Thoracic aorta (tissue), 2 donors: ENCODE data around the gene SLC34A1. TPM values are rescaled to one million over a fixed set of nuclear protein-coding genes. Genes with fewer than 3 reads are reported as not detected.

Experiments
- ATAC-seq: fragments of 150-250 bp; one replicate; pipeline ENCODE4 v1.8.0; 2017; ENCODE audit warnings: low read depth; ENCODE audit not compliant: insufficient number of reproducible peaks, low FRiP score
- DNase-seq: peaks from one replicate; pipeline ENCODE4 v3.0.0-alpha.2; 2020; ENCODE audit warnings: low spot score
- H3K27ac ChIP-seq, 2 donors: fragments of 200-600 bp; sonication (generic); 1 replicate in 1 of 2; 2 replicates in 1 of 2; pipeline ENCODE4 v1.5.1; 2016; ENCODE audit warnings: mild to moderate bottlenecking in 2 of 2, moderate library complexity in 2 of 2
- H3K27me3 ChIP-seq: fragments of 200-600 bp; sonication (generic); replicated peaks from 2 replicates; pipeline ENCODE4 v1.6.0; 2016; ENCODE audit warnings: mild to moderate bottlenecking; ENCODE audit not compliant: insufficient read depth
- H3K36me3 ChIP-seq: fragments of 200-600 bp; sonication (generic); one replicate; pipeline ENCODE4 v1.5.1; 2016
- H3K4me1 ChIP-seq, 2 donors: fragments of 200-600 bp; sonication (generic); 1 replicate in 1 of 2; 2 replicates in 1 of 2; pipeline versions ENCODE4 v1.5.1 to v1.6.0; 2016; ENCODE audit warnings: low read depth in 2 of 2, mild to moderate bottlenecking in 1 of 2; ENCODE audit not compliant: control insufficient read depth in 1 of 2
- H3K4me3 ChIP-seq: fragments of 200-600 bp; sonication (generic); 2 replicates; pipeline ENCODE4 v1.5.1; 2016; ENCODE audit warnings: mild to moderate bottlenecking
- H3K9me3 ChIP-seq: fragments of 200-600 bp; sonication (generic); 2 replicates; pipeline ENCODE4 v1.5.1; 2016
- CTCF ChIP-seq: fragments of 200-600 bp; sonication (generic); IDR thresholded peaks from one replicate; pipeline ENCODE4 v1.5.1; 2019; ENCODE audit warnings: antibody characterized with exemption
- total RNA-seq, 2 donors: library from RNA; depleted of rRNA; stranded (reverse); fragments of >200 nt; gene quantifications; one replicate each; pipeline versions ENCODE4 v1.1.0 to v1.2.3, GENCODE V29; 2016

Gene SLC34A1
- total RNA-seq, 2 donors from 2014 or later = not detected

- DNase-seq = no peak
- no peak overlapping the region for H3K27ac ChIP-seq
- H3K4me3 ChIP-seq = no peak overlapping the region
- ATAC-seq = no peak
- peaks cover 16% of the 10 kb centered on the region for H3K36me3 ChIP-seq
- H3K27me3 ChIP-seq = no peaks in the 10 kb centered on the region
- H3K9me3 ChIP-seq = no peaks in the 10 kb centered on the region
- TF ChIP-seq CTCF = no peak
- H3K4me1 ChIP-seq = peaks cover 15 to 47% of the 10 kb centered on the region in 2 donors
Observed at GRCh38 chr5:177428574-177429217, 44.5 kb downstream of the SLC34A1 start.

GRCh38 chr5:177429248-177430040, 45.2 kb downstream of the SLC34A1 start:
- Histone ChIP-seq H3K9me3 (no peaks in the 10 kb centered on the region), H3K4me1 (peaks cover 15 to 47% of the 10 kb centered on the region in 2 donors), H3K4me3 (no peak overlapping the region), H3K27me3 (no peaks in the 10 kb centered on the region), H3K36me3 (peaks cover 24% of the 10 kb centered on the region), H3K27ac (no peak overlapping the region)
- no peak for ATAC-seq
- no peak for DNase-seq
- TF ChIP-seq CTCF = no peak

GRCh38 chr5:177430140-177430951, 46.1 kb downstream of the SLC34A1 start:
- DNase-seq (no peak), ATAC-seq (no peak)
- Histone ChIP-seq H3K4me1 (peaks cover 13 to 44% of the 10 kb centered on the region in 2 donors), H3K27ac (no peak overlapping the region), H3K27me3 (no peaks in the 10 kb centered on the region), H3K9me3 (no peaks in the 10 kb centered on the region), H3K4me3 (no peak overlapping the region), H3K36me3 (peaks cover 31% of the 10 kb centered on the region)
- TF ChIP-seq CTCF = no peak

GRCh38 chr5:177430972-177431316, 46.7 kb downstream of the SLC34A1 start:
- H3K9me3 ChIP-seq = no peaks in the 10 kb centered on the region
- H3K27me3 ChIP-seq = no peaks in the 10 kb centered on the region
- DNase-seq (no peak), ATAC-seq (no peak)
- no peak overlapping the region for H3K4me3 ChIP-seq
- H3K4me1 ChIP-seq = peaks cover 9 to 40% of the 10 kb centered on the region in 2 donors
- no peak for TF ChIP-seq CTCF
- peaks cover 37% of the 10 kb centered on the region for H3K36me3 ChIP-seq
- H3K27ac ChIP-seq = no peak overlapping the region
